ENCODE measurements around the gene HAP1. TPM values are rescaled to one million over a fixed set of nuclear protein-coding genes. Genes with fewer than 3 reads are reported as not detected.
"Not testable (repeated sequence)": the region's sequence is repeated elsewhere in the genome, so short reads cannot be mapped to it uniquely, and the experiment has no call there.

HAP1 gene
- total RNA-seq, 1 donor from 2014 or later, result under 0.01 TPM

DNA sequence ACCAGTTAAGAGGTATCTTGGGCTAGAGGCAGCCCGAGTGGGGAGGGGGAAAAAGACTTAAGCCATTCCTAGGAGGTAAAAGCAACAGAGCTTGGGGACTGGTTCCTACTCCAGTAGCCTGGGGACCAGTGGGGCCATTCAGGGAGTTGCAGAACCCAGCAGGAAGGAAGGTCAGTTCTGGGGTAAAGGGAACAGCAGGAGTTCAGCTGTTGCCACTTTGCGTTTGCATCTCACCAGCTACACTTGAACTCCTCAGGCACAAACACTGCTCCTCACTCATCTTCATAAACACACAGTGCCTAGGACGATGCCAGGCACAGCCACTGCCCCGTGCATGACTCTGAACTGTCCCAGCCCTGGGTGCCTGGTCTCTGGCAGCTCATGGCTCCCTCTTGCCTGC, 4.0 kb downstream of the HAP1 start:
- DNase-seq (ENCODE audit: low spot score in 2 of 2) (no peak), FAIRE-seq (no peak)

DNA sequence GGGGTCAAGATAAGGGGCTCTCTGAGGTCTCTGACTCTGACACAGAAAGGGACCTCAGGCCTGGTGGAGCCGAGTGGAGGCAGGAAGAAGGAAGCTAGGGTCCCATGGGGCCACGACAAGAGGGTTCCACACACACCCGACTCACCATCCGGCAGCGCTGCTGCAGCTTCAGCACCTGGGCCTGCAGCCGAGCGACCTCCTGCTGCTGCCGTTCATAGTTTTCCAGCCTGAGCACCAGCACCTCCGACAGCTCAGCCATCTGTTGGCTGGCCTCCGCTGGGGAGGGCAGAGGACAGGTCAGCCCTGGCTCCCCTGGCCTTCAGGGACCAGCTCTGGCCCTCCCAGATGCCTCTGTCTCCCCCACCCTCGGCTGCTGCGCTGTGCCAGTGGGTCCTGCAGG, 6.4 kb downstream of the HAP1 start:
- no peak for DNase-seq (ENCODE audit: low spot score in 2 of 2)
- FAIRE-seq, result no peak

DNA sequence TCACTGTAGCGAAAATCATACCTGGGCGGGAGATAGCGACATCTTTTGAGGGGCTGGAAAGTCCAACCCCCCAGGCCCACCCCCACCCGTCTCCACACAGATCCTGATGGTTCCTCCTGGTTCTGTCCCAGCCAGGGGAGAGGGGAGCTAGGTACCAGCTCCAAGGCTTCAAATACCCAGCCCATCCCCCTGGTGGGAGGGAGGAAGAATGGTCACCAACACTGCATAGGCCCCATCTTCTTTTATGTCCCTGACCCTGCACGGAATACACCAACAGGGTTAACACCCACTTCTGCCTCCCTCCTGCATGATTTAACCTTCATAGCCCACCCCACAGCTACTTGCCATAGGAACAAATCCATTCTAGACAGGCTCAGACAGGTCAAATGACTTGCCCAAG, 9.3 kb downstream of the HAP1 start:
- DNase-seq (ENCODE audit: low spot score in 2 of 2), result no peak
- no peak for FAIRE-seq

DNA sequence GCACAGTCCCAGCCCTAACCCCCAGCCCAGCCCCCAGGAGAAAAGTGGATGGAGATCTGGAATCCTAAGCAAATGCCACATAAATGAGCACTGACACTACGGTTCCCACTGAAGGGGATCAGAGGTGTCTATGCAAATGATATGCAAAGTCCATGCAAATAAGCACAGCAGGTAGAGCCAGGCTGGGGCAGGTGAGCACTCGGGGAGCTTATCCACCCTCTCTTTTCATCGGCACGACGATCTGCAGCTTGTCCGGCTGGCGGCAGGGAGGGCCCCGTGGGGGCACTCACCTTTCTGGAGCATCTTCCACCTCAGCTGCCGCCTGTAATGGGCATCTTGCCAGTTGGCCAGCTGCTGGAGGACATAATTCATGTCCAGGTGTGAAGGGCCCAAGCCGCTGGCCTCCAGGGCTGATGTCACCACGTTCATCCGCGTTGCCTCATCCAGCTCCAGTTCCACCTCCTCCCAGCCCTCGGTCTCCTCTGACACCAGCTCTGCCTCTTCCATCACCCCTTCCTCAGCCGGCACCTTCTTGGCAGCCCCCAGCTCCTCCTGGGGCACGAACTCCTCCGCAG, 9.9 kb downstream of the HAP1 start:
- DNase-seq (ENCODE audit: low spot score in 2 of 2), result no peak
- no peak for FAIRE-seq

DNA sequence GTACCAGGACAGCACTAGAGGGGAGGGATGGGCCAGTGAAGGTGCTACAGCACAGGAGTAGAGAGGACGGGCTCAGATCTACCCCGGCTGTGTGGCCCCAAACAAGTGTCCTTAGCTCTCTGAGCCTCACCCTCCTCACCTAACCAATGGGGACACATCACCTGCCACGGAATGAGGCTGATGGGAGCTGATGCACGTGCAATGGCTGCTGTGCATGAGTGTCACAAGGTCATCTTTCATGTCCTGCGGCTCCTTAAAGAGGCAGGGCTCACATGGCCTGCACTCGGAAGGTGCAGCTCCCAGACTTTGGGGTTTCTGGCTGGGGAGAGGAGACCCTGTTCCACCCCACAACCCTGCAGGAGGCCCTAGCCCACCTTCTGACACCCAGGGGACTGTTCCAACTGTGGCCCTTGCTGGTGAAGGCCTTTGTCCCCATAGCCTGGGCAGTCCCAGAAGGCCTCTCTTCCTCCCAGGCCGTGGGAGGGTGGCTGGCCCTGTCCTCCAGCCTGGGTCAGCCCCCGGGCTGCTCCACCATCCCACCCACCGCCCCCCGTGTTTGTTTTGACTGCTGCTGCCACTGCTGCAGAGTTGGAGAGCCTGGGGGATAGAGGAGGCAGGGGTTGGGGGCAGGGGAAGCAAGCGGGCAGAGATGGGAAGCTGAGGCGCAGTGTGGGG, 10.5 kb downstream of the HAP1 start:
- DNase-seq (ENCODE audit: low spot score in 2 of 2) (no peak), FAIRE-seq (no peak)

DNA sequence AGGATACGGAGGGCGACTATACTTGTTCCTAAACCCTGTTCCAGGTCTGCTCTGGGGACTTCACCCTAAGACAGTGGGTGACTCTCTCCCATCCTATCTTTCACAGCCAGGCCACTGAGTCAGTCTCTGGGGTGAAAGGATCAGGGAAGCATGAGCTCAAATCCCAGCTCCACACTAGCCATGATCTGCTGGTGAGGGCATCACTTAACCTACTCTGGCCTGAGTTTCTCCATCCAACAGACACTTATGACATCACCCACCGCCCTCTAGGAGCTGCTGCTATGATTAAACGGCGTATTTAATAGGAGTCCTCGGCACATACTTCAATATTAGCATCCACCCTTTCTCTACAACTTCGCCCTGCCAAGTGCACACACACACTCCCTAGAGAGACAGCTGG, 12.2 kb downstream of the HAP1 start:
- DNase-seq (ENCODE audit: low spot score in 2 of 2) (no peak), FAIRE-seq (no peak)

DNA sequence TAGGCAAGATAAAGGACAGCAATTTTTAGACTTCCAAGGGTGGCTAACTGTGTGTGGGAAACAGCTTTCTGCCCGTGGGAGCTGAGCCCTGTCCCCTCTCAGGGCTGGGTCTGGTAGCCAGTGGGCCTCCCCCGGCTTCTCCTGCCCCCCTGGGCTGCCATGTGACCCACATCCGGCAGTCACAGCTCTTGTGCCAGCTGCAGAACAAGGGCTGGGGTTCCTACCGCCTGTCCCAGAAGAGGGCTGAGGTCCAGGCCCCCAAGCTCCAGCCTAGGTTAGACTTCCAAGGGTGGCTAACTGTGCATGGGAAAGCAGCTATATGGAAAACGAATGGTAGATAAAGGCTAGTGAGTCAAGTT, 16.2 kb downstream of the HAP1 start:
- FAIRE-seq (no peak), DNase-seq (ENCODE audit: low spot score in 2 of 2) (no peak)

DNA sequence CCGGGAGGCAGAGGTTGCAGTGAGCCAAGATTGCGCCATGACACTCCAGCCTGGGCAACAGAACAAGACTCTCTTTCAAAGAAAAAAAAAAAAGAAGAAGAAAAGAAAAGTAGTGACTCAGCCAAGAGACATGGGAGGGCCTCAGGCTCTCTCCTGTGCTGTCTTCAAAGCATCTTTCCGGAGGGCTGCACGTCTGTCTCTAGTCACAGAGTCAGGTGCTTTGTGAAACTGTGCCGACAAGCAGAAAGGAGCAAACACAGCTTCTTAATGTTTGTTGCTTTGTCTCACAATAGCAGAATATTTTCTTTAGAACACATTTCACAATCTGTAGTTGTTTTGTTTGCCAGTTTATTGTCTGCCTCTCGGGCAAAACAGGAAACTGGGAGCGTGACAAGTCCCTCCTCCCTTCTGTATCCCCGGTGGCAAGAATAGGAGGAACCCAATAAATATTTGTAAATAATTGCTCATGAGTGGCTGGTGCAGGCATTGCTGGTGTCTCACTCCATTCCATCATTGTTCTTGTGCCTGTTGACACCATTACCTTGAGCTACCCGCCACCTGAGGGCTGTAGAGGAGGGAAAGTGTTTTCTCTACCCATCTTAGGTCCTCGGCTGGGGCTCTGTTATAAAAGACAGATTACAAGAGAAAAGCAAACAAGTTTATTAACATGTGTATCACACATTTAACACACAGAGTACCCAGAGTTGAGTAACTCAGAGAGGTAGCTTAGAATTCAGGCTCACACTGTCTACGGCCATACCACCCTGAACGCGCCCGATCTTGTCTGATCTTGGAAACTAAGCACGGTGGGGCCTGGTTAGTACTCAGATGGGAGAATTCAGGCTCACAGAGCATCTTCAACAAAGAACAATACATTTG, 16.8 kb downstream of the HAP1 start:
- DNase-seq (ENCODE audit: low spot score in 2 of 2), result no peak
- FAIRE-seq, result no peak

DNA sequence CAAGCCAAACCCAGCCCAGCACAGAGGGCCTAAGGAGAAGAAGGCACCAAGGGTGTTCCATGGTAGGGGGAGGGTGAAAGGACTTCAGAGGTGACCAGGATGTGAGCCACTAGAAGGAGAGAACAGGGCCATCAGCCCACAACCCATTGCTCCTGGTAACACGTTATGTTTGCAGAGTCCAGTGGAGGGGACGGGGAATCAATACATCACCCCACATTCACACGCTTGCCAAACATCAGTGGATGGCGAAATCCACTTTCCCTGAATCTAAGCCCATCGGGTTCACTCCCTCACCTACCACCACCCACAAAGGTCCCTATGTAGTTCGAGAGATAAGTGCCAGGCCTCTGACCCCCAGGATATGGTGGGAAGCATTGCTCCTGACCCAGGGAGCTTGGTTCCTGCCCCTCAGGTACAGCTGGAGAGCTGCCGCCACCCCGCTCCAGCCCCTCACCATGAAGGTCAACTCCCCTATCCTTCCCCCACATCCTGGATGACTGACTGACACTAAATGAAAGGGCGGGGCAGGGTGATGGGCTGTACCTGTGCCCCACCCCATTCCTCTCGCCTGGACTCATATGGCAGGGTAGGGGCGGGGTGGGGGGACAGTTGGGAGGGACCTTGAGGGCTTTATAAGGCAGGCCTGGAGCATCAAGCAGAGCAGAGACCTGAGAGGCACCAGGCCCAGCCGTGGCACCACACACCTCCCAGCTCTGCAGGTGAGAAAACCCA, 22.6 kb downstream of the HAP1 start, which contains the start of gene GAST:
TSS of gene GAST (plus strand) at position 663 of the 732 bp plus-strand sequence. CDS start 3,106 bp downstream, outside the sequence.
- FAIRE-seq, result no peak
- no peak for DNase-seq (ENCODE audit: low spot score in 2 of 2)

DNA sequence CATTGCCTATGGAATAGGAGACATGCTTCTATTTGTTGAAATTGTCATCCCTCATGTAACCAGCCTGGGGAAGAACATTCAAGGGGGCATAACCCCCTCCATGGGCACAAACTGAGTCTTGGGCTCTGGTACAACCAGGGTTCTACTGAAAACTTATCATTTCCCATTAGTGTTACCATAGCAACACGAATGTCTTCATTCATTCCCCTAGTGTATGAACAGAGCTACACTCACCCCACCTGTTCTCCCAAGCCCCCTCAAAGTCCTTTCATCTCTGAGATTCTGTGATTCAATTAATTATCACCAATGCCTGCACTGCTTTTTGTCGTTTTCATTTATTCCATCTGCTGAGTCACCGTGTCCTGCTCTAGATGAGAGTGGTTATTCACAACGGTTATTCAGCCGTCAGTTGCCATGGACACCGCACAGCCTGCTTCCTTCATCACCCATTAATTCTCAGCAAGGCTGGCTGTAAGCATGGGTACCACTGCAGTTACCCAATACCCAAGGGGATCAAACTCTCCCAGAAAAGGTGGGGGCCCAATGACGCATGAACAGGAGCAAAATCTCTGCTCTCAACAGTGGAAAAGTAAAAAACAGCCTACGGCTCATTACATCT, 23.9 kb downstream of the HAP1 start:
- no peak for FAIRE-seq
- DNase-seq (ENCODE audit: low spot score in 2 of 2), result peak in 1 of 2 donors; percentile 76

DNA sequence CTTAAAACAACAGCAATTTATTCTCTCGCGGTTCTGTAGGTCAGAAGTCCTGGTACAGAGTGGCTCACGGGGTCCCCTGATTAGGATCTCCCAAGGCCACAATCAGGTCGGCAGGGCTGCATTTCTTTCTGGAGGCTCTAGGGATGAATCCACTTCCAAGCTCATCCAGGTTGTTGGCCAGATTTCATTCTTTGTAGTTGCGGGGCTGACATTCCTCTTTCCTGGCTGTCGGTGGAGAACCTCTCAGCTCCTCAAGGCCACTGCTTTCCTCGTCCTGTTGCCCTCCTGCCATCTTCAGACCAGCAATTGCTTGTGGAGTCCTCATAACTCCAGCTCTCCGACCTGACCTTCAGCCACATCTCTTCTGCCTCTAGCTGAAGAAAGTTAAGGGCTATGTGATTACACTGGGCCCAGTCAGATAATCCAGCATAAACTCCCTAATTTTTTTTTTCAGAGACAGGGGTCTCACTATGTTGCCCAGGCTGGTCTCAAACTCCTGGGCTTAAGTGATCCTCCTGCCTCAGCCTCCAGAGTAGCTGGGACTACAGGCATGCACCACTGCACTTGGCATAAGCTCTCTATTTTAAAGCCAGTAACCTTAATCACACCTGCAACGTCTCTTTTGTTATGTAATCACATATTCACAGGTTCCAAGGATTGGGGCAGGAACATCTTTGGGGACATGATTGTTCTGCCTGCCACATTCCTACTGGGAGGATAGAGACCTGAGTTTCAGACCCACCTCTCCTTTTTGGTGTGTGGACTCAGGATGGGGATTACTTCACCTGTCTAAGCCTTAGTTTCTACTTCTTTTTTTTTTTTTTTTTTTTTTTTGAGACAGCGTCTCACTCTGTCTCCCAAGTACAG, 26.4 kb downstream of the HAP1 start:
- FAIRE-seq, result no peak
- no peak for DNase-seq (ENCODE audit: low spot score in 2 of 2)

DNA sequence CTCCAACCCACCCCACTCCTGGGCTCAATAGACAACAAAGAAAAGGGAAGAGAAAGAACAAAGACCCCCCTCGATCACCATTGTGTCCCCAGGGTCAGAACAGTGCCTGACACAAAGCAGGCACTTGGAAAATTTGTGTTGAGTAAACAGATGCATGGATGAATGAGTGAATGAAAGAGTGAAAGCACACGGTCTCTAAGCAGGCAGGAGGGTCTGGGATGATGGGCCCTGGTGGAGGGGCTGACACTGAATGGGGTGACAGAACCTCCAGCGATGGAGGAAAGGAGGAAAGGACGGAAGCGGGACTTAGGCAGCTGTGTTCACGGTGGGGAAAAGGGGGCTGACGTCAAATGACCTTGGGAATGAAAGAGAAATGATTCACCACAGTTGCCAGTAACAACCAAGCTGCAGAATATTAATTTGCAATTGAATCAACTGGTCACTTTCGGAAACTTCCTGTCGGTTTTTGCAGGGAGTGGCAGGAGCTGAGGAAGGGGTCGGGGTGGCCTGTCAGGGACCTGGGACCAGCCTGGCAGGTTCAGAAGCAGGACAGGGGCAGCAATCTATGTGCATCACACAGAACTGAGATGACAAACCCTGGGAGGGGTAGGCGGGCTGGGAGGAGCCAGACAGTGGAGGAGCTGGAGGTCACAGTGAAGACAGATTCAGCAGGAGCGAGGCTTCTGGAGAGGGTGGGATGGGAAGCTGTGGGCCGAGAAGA, 29.0 kb downstream of the HAP1 start:
- DNase-seq (ENCODE audit: low spot score in 2 of 2), result no peak

DNA sequence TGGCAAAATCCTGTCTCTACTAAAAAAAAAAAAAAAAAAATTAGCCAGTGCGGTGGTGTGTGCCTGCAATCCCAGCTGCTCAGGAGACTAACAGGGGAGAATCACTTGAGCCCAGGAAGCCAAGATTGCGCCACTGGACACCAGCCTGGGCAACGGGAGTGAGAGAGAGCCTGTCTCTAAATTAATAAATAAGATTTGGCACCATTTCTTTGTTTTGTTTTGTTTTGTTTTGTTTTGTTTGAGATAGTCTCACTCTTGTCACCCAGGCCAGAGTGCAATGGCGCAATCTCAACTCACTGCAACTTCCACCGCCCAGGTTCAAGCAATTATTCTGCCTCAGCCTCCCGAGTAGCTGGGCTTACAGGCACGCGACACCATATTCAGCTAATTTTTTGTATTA, 31.7 kb downstream of the HAP1 start:
- DNase-seq (ENCODE audit: low spot score in 2 of 2) (no peak), FAIRE-seq (no peak)

More for the DNA sequence above, 29.0 kb downstream of the HAP1 start:
- FAIRE-seq, result no peak

DNA sequence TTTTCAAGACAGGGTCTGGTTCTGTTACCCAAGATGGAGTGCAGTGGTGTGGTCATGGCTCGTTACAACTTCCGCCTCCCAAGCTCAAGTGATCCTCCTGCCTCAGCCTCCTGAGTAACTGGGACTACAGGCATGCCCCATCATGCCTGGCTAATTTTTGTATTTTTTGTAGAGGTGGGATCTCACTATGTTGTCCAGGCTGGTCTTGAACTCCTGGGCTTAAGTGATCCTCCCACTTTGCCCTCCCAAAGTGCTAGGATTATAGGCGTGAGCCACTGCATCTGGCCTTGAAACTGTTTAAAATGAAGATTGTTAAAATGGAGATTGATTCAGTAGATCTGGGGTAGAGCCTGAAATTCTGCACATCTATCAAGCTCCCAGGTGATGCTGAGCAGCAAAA, 33.6 kb downstream of the HAP1 start:
- not testable (repeated sequence) for DNase-seq (ENCODE audit: low spot score in 2 of 2); FAIRE-seq

DNA sequence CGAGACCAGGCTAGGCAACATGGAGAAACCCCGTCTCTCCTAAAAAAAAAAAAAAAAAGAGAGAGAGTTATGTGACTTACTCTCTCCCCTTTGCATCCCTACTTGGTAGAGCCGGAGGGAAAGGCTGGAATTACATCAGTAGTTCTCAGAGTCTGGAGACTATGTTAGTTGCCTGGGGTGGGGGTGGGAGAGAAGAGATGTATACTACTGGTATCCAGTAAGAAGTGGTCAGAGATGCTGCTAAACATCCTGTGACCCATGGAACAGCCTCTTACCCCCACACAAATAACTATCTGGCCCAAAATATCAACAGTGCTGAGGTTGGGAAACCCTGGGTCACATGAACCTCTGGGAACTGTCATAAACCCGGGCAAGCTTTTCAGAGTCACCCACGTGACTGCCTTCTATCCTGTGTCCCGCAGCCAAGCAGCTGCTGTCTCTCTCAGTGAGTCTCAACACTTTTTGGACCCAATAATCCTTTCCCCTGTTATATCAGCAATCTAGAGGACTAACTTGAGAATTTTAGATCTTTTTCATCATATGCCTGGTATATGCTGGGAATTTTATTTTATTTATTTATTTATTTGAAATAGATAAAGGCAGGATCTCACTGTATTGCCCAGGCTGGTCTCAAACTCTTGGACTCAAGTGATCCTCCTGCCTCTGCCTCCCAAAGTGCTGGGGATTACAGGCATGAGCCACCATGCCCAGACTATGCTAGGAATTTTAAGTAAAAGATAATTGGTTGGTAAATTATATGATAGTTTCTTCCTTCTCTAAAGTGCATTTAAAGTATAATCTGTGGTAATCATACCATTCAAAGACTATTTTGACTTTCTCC, 37.1 kb downstream of the HAP1 start:
- DNase-seq (ENCODE audit: low spot score in 2 of 2), result peak; percentile 37 to 51
- no peak for FAIRE-seq

DNA sequence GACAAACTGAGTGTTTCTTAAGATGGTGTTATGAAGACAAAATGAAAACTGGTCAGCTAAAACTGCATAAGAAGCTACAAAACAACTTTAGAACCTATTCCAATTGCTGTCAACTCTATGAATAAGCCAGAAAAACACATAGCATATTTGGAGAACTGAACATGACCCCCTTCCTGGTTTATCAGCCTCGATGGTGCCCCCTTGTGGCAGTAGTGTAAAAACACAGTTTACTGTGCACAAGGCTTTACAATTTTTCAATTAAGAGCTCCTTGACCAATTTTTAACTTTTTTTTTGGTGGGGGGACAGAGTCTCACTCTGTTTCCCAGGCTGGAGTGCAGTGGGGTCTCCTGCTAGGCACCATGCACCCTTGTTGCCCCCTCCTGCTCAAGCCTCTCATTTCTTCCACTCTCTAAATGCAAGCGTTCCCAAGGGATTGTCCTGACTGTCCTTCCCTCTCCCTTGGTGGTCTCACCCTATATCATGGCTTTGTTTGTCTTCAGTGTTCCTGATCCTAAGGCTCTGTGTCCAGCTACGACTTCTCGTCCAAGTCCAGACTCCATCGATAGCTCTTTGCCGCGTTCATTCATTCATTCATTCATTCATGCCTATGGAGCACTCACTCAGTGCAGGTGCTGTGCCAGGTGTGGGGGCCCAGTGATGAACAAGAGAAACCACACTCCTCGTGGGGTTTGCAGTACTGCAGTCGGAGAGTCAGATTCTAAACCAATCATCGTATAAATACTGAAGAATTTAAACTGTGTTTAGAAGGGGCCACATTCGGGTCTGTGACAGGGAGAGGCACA, 38.3 kb downstream of the HAP1 start:
- no peak for FAIRE-seq
- peak in 1 of 2 donors; percentile 66 for DNase-seq (ENCODE audit: low spot score in 2 of 2)

DNA sequence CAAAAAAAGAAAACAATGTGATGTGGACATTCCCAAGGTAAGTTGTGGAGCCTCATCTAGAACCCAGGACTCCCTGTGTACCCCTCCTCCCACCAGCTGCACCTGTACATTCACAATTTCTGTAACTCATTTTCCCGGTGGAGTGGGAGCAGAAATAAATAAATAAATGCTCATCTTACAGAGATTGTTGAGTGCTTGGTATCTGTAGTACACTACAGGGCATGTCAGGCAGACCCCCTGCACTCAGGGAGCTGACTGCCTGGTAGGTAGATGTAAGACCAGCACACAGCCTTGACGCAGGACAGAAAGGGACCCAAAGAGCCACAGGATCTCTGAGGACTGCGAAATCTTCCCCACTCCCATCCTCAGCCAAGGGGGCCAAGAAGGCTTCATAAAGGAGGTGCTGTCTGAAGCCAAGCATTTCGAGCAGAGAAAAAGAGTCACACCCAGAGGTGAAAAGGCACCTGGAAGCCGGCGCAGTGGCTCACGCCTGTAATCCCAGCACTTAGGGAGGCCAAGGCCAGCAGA, 39.2 kb downstream of the HAP1 start:
- FAIRE-seq, result no peak
- DNase-seq (ENCODE audit: low spot score in 2 of 2), result no peak
